ENCODE data around the gene RHOG. TPM values are rescaled to one million over a fixed set of nuclear protein-coding genes. Genes with fewer than 3 reads are reported as not detected.

Gene RHOG
- total and polyA plus RNA-seq, 2 experiments from 2014 or later: 18.0 to 36.9 TPM

- TF ChIP-seq CTCF (IDR thresholded peaks at IDR 0.05; ENCODE audit: poor library complexity) (no peak), EZH2phosphoT487 (IDR thresholded peaks at IDR 0.05; ENCODE audit: low read depth, severe bottlenecking, unreplicated experiment) (no peak), EZH2 (IDR thresholded peaks at IDR 0.05; ENCODE audit: borderline replicate concordance) (no peak)
- no peaks in the 10 kb centered on the region for H3K9me2 ChIP-seq (replicated peaks; ENCODE audit: insufficient read depth)
- peak overlapping the region; percentile 45 for H3K27ac ChIP-seq
- no peaks in the 10 kb centered on the region for H3K9me3 ChIP-seq (ENCODE audit: low read depth)
- H3K36me3 ChIP-seq (replicated peaks; ENCODE audit: insufficient read depth, low read depth): no peaks in the 10 kb centered on the region
- peaks cover 18% of the 10 kb centered on the region for H3K4me1 ChIP-seq (ENCODE audit: insufficient read depth)
- H2AFZ ChIP-seq: no peak overlapping the region
- H3K79me2 ChIP-seq: peaks cover 94% of the 10 kb centered on the region
- H4K20me1 ChIP-seq (ENCODE audit: insufficient read depth, poor library complexity, severe bottlenecking): peaks cover 23% of the 10 kb centered on the region
- no peaks in the 10 kb centered on the region for H3K27me3 ChIP-seq
- no peak overlapping the region for H3K4me3 ChIP-seq
- DNase-seq (ENCODE audit: low spot score): peak; percentile 19
- H3K4me2 ChIP-seq: peak overlapping the region; percentile 42
- WGBS (ENCODE audit: low lambda C conversion rate, missing lambda C conversion rate): 84% methylated on average over 7 of the region's 7 CpGs
Measured at GRCh38 chr11:3834664-3835461, 5.9 kb downstream of the RHOG start.

- Histone ChIP-seq H3K4me2 (peak overlapping the region; percentile 42), H2AFZ (no peak overlapping the region), H3K79me2 (peaks cover 94% of the 10 kb centered on the region), H3K9me3 (ENCODE audit: low read depth) (no peaks in the 10 kb centered on the region), H4K20me1 (ENCODE audit: insufficient read depth, poor library complexity, severe bottlenecking) (peaks cover 18% of the 10 kb centered on the region), H3K9me2 (replicated peaks; ENCODE audit: insufficient read depth) (no peaks in the 10 kb centered on the region), H3K4me3 (no peak overlapping the region), H3K27ac (peak overlapping the region; percentile 24), H3K27me3 (no peaks in the 10 kb centered on the region), H3K36me3 (replicated peaks; ENCODE audit: insufficient read depth, low read depth) (no peaks in the 10 kb centered on the region), H3K4me1 (ENCODE audit: insufficient read depth) (peaks cover 14% of the 10 kb centered on the region)
- TF ChIP-seq EZH2 (IDR thresholded peaks at IDR 0.05; ENCODE audit: borderline replicate concordance): no peak
- TF ChIP-seq CTCF (IDR thresholded peaks at IDR 0.05; ENCODE audit: poor library complexity): no peak
- no peak for TF ChIP-seq EZH2phosphoT487 (IDR thresholded peaks at IDR 0.05; ENCODE audit: low read depth, severe bottlenecking, unreplicated experiment)
- no peak for DNase-seq (ENCODE audit: low spot score)
- WGBS (ENCODE audit: low lambda C conversion rate, missing lambda C conversion rate): 84% methylated on average over 4 of the region's 4 CpGs
Measured at GRCh38 chr11:3834349-3834663, 6.5 kb downstream of the RHOG start.

GRCh38 chr11:3833449-3833848 is 7.3 kb downstream of the RHOG start:
- Histone ChIP-seq H3K4me2 (no peak overlapping the region), H4K20me1 (ENCODE audit: insufficient read depth, poor library complexity, severe bottlenecking) (peaks cover 11% of the 10 kb centered on the region), H3K4me1 (ENCODE audit: insufficient read depth) (peaks cover 11% of the 10 kb centered on the region), H3K9me3 (ENCODE audit: low read depth) (no peaks in the 10 kb centered on the region), H3K27me3 (no peaks in the 10 kb centered on the region), H3K27ac (no peak overlapping the region), H3K36me3 (replicated peaks; ENCODE audit: insufficient read depth, low read depth) (no peaks in the 10 kb centered on the region), H3K4me3 (no peak overlapping the region), H3K9me2 (replicated peaks; ENCODE audit: insufficient read depth) (no peaks in the 10 kb centered on the region), H3K79me2 (peaks cover 86% of the 10 kb centered on the region), H2AFZ (no peak overlapping the region)
- 84% methylated on average over 2 of the region's 2 CpGs for WGBS (ENCODE audit: low lambda C conversion rate, missing lambda C conversion rate)
- no peak for TF ChIP-seq CTCF (IDR thresholded peaks at IDR 0.05; ENCODE audit: poor library complexity)
- TF ChIP-seq EZH2 (IDR thresholded peaks at IDR 0.05; ENCODE audit: borderline replicate concordance): no peak
- TF ChIP-seq EZH2phosphoT487 (IDR thresholded peaks at IDR 0.05; ENCODE audit: low read depth, severe bottlenecking, unreplicated experiment): no peak
- DNase-seq (ENCODE audit: low spot score): no peak
